ENCODE measurements around the gene NSUN5. TPM values are rescaled to one million over a fixed set of nuclear protein-coding genes. Genes with fewer than 3 reads are reported as not detected.

The NSUN5 gene
- total and polyA plus RNA-seq, 2 experiments from 2014 or later, result 65.6 to 73.4 TPM

DNA sequence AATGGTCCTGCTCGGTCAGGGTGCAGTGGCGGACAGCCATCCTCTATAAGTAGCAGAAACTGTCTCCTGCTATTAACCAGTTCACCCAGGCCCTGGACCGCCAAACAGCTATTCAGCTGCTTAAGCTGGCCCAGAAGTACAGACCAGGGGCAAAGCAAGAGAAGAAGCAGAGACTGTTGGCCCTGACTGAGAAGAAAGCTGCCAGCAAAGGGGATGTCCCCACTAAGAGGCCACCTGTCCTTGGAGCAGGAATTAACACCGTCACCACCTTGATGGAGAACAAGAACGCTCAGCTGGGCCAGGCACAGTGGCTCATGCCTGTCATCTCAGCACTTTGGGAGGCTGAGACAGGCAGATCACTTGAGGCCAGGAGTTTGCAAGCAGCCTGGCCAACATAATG, 5.6 kb upstream of the NSUN5 start (continued):
- TF ChIP-seq ZNF462 (CRISPR knock-in tag; IDR thresholded peaks at IDR 0.05) (no peak), POLR2AphosphoS5 (IDR thresholded peaks at IDR 0.05; ENCODE audit: low read depth) (no peak), NANOG (IDR thresholded peaks at IDR 0.05; ENCODE audit: borderline replicate concordance) (no peak), ZNF331 (CRISPR knock-in tag; IDR thresholded peaks at IDR 0.05; ENCODE audit: low read depth) (no peak)
- TF ChIP-seq, protein P1, sequence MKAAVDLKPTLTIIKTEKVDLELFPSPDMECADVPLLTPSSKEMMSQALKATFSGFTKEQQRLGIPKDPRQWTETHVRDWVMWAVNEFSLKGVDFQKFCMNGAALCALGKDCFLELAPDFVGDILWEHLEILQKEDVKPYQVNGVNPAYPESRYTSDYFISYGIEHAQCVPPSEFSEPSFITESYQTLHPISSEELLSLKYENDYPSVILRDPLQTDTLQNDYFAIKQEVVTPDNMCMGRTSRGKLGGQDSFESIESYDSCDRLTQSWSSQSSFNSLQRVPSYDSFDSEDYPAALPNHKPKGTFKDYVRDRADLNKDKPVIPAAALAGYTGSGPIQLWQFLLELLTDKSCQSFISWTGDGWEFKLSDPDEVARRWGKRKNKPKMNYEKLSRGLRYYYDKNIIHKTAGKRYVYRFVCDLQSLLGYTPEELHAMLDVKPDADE (IDR thresholded peaks at IDR 0.05), result no peak

- no peak overlapping the region for H3K27ac ChIP-seq (ENCODE audit: low read depth)
- H3K9me2 ChIP-seq (ENCODE audit: insufficient read depth), result 0 out of 2 replicates have a peak, but pooled peaks cover 3% of the 10 kb centered on the region
- no peak for ATAC-seq
- no peak overlapping the region for H3K4me3 Mint-ChIP-seq
- H3K4me1 Mint-ChIP-seq, result no peaks in the 10 kb centered on the region; the same call in 2 of the 3 replicates
- peaks cover 10% of the 10 kb centered on the region for H3K27me3 Mint-ChIP-seq (ENCODE audit: insufficient read depth, low read depth, poor library complexity)
- H3F3A ChIP-seq (replicated peaks; ENCODE audit: low read depth), result no peaks in the 10 kb centered on the region
- no peaks in the 10 kb centered on the region for H3K27me3 ChIP-seq (ENCODE audit: insufficient read depth)
- H3K4me3 ChIP-seq, result no peak overlapping the region
- no peak overlapping the region for H3K4me2 ChIP-seq
- H3K36me3 ChIP-seq (ENCODE audit: insufficient read depth), result no peaks in the 10 kb centered on the region
- no peak overlapping the region for H2AFZ ChIP-seq
- H3K36me3 Mint-ChIP-seq (ENCODE audit: low read depth), result no peaks in the 10 kb centered on the region; the same call in 2 of the 3 replicates
- H3K9me3 Mint-ChIP-seq, result no peaks in the 10 kb centered on the region; the same call in 2 of the 3 replicates
- no peaks in the 10 kb centered on the region for H3K79me2 ChIP-seq (replicated peaks; ENCODE audit: insufficient read depth)
- H3K27ac Mint-ChIP-seq, result no peak overlapping the region
- no peaks in the 10 kb centered on the region for H3K4me1 ChIP-seq (ENCODE audit: insufficient read depth)
- no peaks in the 10 kb centered on the region for H4K20me1 ChIP-seq (replicated peaks; ENCODE audit: insufficient read depth)
- DNase-seq (ENCODE audit: low spot score), result no peak
- no peak for TF ChIP-seq STAT1 (IDR thresholded peaks at IDR 0.05; ENCODE audit: unreplicated experiment)
- no peak for TF ChIP-seq ZNF114 (CRISPR knock-in tag; IDR thresholded peaks at IDR 0.05)
- TF ChIP-seq, protein P2, sequence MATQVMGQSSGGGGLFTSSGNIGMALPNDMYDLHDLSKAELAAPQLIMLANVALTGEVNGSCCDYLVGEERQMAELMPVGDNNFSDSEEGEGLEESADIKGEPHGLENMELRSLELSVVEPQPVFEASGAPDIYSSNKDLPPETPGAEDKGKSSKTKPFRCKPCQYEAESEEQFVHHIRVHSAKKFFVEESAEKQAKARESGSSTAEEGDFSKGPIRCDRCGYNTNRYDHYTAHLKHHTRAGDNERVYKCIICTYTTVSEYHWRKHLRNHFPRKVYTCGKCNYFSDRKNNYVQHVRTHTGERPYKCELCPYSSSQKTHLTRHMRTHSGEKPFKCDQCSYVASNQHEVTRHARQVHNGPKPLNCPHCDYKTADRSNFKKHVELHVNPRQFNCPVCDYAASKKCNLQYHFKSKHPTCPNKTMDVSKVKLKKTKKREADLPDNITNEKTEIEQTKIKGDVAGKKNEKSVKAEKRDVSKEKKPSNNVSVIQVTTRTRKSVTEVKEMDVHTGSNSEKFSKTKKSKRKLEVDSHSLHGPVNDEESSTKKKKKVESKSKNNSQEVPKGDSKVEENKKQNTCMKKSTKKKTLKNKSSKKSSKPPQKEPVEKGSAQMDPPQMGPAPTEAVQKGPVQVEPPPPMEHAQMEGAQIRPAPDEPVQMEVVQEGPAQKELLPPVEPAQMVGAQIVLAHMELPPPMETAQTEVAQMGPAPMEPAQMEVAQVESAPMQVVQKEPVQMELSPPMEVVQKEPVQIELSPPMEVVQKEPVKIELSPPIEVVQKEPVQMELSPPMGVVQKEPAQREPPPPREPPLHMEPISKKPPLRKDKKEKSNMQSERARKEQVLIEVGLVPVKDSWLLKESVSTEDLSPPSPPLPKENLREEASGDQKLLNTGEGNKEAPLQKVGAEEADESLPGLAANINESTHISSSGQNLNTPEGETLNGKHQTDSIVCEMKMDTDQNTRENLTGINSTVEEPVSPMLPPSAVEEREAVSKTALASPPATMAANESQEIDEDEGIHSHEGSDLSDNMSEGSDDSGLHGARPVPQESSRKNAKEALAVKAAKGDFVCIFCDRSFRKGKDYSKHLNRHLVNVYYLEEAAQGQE (IDR thresholded peaks at IDR 0.05; ENCODE audit: unreplicated experiment), result no peak
These were observed 4.9 kb upstream of the NSUN5 start for GRCh38 chr7:73313521-73313906.

Measured in GM23338 (cell line).